Choroid plexus epithelial cell (primary cell): ENCODE measurements around the gene AKT3.
A peak's percentile ranks its signal among the peaks of the same experiment; 100 is the strongest.

Source experiments
- DNase-seq: peaks from one replicate; pipeline ENCODE4 v3.0.0-alpha.2; 2010; ENCODE audit warnings: low read depth
- H3K4me3 ChIP-seq: 2 replicates; pipeline ENCODE4 v1.5.1; 2011; ENCODE audit warnings: low read depth, mild to moderate bottlenecking, control low read depth, low read length, moderate library complexity
- TF ChIP-seq, protein P1 (sequence below): conservative IDR thresholded peaks from 2 replicates; pipeline ENCODE4 v1.5.1; 2011; ENCODE audit warnings: low read depth, mild to moderate bottlenecking, control low read depth, inconsistent platforms, low read length, moderate library complexity

AKT3 gene

DNA sequence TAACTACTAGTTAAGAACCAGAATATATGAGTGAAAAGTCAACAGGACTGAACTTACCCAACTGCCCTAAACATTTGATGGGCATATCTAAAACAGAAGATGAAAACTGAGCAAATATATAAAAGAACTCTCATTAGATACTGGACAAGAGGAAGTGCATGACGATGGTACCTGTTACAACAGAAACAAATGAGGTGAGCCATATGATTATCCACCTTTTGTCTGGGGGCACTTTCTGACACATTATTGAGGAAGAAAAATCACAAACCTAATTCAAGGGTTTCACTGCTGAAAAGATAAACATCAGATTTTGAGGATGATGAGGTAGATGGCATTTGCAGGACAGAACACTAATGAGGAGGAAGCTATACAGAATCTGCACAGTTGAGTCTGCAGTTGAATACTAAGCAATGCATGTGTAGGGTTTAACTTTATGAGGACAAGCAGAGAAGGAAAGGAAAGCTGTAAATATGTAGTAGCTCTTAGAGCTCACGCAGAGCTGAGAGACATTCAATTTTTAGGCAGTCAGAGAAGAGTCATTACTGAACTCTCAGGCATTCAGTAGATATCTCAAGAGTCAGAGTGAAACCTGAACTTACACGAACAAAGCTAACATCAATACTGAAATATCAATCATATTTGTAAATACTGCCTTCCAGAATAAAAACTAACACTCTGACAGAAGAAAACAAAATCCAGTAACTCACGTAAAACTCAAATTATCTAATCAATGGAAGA is 262.1 kb downstream of the AKT3 start:
- no peak overlapping the region for H3K4me3 ChIP-seq
- TF ChIP-seq, protein P1, sequence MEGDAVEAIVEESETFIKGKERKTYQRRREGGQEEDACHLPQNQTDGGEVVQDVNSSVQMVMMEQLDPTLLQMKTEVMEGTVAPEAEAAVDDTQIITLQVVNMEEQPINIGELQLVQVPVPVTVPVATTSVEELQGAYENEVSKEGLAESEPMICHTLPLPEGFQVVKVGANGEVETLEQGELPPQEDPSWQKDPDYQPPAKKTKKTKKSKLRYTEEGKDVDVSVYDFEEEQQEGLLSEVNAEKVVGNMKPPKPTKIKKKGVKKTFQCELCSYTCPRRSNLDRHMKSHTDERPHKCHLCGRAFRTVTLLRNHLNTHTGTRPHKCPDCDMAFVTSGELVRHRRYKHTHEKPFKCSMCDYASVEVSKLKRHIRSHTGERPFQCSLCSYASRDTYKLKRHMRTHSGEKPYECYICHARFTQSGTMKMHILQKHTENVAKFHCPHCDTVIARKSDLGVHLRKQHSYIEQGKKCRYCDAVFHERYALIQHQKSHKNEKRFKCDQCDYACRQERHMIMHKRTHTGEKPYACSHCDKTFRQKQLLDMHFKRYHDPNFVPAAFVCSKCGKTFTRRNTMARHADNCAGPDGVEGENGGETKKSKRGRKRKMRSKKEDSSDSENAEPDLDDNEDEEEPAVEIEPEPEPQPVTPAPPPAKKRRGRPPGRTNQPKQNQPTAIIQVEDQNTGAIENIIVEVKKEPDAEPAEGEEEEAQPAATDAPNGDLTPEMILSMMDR, result no peak
- no peak for DNase-seq

DNA sequence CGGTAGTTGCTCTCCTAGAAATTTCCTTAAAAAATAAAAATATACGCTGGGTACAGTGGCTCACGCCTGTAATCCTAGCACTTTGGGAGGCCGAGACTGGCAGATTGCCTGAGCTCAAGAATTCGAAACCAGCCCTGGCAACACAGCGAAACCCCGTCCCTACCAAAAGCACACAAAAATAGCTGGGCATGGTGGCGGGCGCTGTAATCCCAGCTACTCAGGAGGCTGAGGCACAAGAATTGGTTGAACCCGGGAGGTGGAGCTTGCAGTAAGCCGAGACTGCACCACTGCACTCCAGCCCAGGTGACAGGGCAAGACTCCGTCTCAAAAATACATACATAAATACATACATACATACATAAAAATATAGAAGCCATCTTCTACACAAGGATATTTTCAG is 262.8 kb downstream of the AKT3 start:
- DNase-seq, result no peak
- no peak overlapping the region for H3K4me3 ChIP-seq
- TF ChIP-seq, protein P1, result no peak

DNA sequence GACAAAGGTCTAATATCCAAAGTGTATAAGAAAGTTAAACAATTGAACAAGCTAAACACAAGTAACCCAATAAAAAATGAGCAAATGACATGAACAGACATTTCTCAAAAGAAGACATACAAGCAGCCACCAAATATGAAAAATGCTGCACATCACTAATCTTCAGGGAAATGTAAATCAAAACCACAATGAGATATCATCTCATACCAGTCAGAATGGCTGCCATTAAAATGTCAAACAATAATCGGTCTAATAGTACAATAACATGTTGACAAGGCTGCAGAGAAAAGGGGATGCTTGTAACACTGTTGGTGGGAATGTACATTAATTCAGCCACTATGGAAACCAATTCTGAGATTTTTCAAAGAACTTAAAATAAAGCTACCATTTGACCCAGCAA is 264.1 kb downstream of the AKT3 start:
- TF ChIP-seq, protein P1, result no peak
- no peak overlapping the region for H3K4me3 ChIP-seq
- DNase-seq, result no peak

DNA sequence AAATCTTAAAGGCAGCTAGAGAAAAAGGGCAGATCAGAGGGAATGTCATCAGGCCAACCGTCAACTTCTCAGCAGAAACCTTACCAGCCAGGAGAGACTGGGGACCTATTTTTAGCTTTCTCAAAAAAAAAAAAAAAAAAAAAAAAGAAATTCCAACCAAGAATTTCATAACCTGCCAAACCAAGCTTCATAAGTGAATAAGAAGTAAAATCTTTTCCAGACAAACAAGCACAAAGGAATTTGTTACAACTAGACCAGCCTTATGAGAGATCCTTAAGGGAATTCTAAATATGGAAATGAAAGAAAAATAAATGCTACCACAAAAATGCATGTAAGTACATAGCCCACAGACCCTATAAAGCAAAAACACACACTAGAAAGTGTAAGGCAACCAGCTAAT is 267.7 kb downstream of the AKT3 start:
- TF ChIP-seq, protein P1, result no peak
- DNase-seq, result peak; percentile 70
- H3K4me3 ChIP-seq, result no peak overlapping the region

DNA sequence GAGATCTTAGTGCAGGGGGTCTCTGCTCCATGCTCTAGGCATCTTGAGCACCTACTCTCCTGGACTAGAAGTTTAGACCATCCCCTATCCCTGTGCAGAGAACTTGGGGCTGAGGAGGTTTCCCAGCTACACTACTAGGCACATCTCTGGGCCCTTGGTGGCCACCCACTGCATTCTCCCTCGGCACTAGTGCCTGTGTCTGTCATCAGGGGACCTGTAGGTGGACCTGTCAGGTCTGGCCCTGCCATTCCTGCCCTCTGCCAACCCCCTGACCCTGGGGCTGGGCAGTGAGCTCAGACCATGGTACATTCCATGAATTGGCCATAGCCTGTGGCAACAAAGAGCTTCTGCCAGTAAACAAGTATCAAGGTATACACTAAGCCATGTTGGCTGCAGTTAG is 269.1 kb downstream of the AKT3 start:
- DNase-seq, result no peak
- H3K4me3 ChIP-seq, result no peak overlapping the region
- TF ChIP-seq, protein P1, result no peak

DNA sequence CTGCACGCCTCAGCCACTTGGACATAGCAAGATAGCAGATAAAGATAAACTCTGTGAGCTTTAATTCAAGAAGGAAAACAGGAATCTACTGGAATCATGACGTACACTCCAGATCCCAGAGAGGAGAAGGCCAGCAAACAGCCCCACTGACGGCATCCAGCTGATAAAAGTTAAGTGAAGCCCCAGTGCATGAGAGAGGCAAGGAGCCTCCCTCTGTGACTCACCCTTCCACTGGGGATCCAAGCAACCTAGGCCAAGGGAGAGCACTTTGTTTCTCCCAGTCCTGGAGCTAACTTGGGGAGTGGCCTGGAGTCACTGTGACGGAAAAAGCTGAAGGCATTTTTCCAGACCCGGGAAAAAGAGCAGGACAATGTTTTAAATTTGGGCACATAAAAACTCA is 270.0 kb downstream of the AKT3 start:
- DNase-seq, result peak; percentile 48

More for the DNA sequence above, 270.0 kb downstream of the AKT3 start:
- TF ChIP-seq, protein P1, result no peak
- H3K4me3 ChIP-seq, result no peak overlapping the region
